GM18508 (cell line): Measurements from ENCODE around the gene TSPYL4.

Source experiments
- ATAC-seq: cut with Tn5 transposase; IDR thresholded peaks from one replicate; pipeline ENCODE4 v1.9.1; 2021; ENCODE audit warnings: moderate number of reproducible peaks; ENCODE audit not compliant: insufficient read depth, unreplicated experiment

The TSPYL4 gene

DNA sequence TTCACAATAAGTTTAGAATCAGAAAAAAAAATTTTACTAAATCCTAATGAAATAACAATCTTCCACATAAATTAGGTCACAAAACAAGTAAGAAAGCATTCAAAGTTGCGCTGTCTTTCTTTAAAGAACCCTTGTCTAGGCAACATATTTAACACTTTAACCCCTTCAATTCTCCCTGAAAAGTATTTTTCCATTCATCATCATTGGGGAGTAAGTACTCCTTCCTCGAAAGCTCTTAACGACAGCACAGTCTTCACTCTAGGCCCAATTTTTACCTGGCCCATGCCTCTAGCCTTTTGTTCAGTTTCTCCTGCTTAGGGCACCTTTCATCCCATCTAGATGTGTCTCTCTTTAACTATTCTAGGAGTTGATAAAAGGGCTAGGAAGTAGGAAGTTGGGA is 23.2 kb upstream of the TSPYL4 start:
- ATAC-seq, result no peak

DNA sequence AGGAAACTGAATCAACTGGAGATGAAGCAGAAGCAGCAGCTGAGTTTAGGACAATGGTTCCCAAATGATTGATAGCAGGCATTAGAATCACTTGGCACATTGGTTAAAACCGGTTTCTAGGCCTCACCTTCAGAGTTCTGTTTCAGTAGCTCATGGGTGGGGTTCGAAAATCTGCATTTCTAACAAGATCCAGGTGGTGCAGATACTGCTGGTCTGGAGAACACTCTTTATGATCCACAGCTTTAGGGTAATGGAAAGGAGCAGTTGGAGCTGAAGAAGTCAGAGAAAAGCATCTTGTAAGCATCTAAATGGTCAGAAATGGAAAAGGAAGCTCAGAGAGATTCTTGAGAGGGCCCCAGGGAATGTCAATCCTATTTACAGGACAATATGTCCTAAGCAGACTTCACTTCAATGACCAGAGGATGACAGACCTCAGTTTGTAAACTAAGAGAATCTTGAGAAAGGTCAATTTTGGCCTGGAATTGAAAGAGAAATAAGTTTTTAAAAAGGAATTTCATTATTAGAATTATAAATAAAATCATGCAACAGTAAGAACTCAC is 17.4 kb upstream of the TSPYL4 start:
- no peak for ATAC-seq

DNA sequence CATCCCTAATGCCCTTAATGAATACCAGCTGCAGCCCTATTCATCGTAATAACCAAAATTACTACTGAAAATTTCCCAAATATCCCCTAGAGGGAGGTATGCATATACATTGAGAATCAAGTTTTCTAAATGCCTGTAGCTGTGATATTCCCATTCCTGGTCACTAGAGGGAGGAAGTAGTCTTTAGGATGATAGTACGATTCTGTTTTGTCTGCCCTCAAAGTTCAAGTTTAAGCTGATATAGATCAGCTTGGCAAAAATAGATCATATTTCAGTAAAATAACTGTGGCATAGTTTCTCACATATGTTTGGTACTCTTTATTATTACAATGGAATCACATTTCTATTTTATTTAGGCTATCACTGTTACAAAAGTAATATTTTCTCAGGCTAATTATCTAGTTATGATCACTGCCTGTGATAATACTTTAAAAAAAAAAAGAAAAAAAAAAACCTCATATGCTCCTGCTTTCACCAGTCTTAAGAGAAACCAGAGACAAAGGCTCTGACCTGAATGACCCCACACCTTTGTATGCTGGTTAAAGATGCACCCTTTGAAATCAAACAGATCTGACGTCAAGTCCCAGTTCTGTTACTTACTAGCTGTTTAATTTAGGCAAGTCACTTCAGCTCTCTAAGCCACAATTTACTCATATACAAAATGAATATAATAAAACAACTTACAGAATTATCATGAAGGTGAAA is 14.9 kb upstream of the TSPYL4 start:
- ATAC-seq, result peak; percentile 87

- ATAC-seq, result no peak
Measured at GRCh38 chr6:116267836-116268588, 14.1 kb upstream of the TSPYL4 start.

- ATAC-seq, result no peak
Measured at GRCh38 chr6:116266803-116267202, 12.9 kb upstream of the TSPYL4 start.

DNA sequence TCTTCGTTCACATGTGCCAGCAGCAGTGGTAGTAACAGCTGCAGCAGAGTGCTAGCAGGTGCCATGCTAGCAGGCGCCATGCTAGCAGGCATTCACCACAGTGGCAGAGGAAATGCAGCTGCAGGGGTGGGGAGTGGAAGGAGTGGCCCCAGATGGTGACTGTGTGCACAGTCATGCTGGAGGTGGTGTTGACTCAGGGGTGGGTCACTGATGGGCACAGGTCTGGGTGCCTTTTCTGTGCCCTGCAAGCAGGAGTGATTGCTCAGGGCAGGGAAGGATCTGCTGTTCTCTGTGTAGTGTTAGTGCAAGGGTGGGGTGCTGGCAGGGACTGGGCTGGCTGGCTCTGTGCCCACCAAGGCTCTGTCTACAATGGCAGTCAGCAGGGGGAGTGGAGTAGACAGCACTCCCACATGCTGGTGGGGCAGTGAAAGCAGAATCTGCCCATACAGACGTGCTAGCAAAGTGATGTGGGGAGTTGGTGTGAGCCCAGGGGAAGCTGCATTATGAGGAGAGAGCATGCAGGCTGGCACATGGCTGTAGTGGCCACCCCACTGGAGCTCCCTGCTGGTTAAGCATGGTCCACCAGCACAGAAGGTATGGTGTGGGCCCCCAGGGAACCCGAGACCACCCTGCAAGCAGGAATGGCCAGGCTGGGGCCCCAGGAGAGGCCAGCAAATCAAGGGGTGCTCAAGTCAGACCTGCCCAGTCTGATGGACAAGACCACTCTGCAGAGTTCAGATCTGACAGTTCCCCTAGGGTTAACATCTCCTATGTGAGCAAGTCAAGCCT is 11.4 kb upstream of the TSPYL4 start:
- ATAC-seq, result no peak

- ATAC-seq, result no peak
Measured at GRCh38 chr6:116263353-116263752, 9.5 kb upstream of the TSPYL4 start.

- no peak for ATAC-seq
Measured at GRCh38 chr6:116258520-116258919, 4.6 kb upstream of the TSPYL4 start.

GRCh38 chr6:116256694-116257093 is 2.8 kb upstream of the TSPYL4 start:
- ATAC-seq, result no peak

- ATAC-seq, result no peak
Measured at GRCh38 chr6:116255246-116255800, 1.4 kb upstream of the TSPYL4 start.

- peak; percentile 25 for ATAC-seq
Measured at GRCh38 chr6:116254297-116255056, 602 bp upstream of the TSPYL4 start.

- ATAC-seq, result no peak
Measured at GRCh38 chr6:116253188-116253504, 729 bp downstream of the TSPYL4 start.

DNA sequence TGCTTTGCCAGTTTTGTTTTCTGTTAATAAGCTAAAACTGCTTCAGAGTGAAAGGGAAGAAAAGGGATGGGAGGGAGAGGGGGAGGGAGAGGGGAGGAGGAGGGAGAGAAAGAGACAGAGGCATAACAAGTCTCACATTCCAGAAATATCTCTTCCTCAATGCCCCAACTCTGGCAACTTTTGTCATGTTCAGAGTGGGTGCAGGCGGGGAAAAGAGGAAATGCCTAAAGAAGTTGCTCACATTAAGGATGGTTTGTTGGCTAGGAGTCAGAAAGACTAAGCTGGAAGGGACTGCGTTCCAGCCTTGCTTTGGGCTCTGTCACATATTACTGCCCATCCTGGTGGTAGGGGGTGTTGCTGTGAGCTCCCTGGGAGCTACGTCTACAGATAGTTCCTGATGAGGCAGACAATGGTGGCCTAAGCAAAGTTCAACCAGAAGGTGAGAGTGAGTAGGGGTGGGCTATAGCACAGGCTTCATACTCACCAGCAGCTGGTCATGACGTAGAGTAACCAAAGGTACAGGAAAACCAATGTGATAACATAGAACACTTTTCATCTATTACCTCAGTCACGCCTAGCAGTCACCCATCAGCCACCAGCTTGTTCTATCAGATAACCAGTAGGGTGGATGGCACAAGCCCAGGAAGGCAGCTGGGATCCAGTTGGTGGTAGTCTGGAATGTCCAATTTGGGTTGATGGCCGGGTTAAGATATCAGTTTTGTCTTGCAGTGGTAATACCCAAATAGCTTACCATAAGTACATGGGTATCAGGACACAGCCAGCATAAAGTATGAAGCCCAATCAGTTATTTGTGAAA is 2.1 kb downstream of the TSPYL4 start:
- no peak for ATAC-seq

GRCh38 chr6:116248577-116248976 is 5.3 kb downstream of the TSPYL4 start:
- no peak for ATAC-seq

GRCh38 chr6:116247285-116247684 is 6.6 kb downstream of the TSPYL4 start:
- no peak for ATAC-seq

DNA sequence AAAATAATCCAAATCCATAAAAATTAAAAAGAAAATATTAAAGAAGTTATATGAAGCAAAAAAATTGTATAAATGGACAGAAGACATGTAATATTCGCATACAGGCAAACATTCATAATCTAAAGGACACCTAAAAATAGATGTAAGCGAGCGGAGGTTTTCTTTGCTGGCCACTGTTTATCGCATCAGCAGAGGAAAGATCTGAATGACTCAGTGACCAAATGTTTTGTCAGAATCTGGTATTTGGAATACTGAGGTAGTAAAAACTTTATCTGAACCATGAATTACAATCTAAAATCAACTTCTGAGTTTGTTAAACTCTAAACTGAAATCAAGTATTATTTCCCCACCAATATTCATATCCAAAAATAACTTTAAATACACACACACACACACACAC is 7.8 kb downstream of the TSPYL4 start:
- ATAC-seq, result no peak

GRCh38 chr6:116244284-116244683 is 9.6 kb downstream of the TSPYL4 start:
- ATAC-seq, result no peak

DNA sequence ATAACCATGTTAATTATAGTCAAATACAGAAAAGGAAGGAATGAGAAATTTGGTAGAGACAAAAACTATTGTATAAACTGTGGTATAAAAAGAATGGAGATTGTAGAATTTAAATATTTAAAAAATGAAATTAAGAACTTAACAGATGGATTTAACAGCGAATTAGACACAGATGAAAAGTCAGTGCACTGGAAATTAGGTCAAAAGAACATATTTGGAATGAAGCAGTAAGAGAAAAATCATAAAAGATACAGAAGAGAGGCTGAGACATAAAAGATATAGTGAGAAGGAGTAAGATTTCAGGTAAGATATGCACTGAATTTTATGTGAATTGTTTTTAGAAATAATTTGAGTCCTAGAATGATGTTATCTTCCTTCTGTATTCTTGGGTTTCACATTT is 14.0 kb downstream of the TSPYL4 start:
- no peak for ATAC-seq

DNA sequence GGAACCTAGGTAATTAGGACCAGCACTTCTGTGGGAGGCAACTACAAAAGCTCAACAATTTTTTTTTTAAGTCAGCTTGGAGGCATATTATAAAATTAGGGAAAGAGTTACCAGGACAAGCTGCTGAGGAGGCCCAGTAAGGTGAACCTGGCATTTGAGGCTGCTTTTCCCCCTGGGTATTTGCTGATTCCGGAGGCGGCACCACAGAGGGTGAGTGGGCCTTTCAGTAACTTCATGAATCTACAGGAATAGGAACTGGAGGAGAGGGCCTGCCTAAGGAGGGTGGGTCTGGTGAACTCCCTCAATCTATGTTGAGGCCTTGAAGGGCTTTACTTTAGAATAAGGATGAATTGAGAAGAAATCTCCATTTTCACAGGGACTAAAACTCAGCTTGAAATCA is 14.6 kb downstream of the TSPYL4 start:
- ATAC-seq, result no peak
